Skeletal muscle tissue (tissue), 4 donors: ENCODE measurements around the gene ZNF23. TPM values are rescaled to one million over a fixed set of nuclear protein-coding genes. Genes with fewer than 3 reads are reported as not detected.

Experiments
- H3K27ac ChIP-seq: one replicate; pipeline ENCODE4 v1.7.0; 2013; ENCODE audit warnings: mild to moderate bottlenecking, low read depth, low read length, inconsistent platforms
- H3K27me3 ChIP-seq, 3 donors: one replicate each; pipeline ENCODE4 v1.7.0; 2013; ENCODE audit warnings: low read length in 3 of 3; ENCODE audit not compliant: control insufficient read depth in 3 of 3, insufficient read depth in 3 of 3
- H3K36me3 ChIP-seq, 3 donors: one replicate each; pipeline ENCODE4 v1.7.0; 2013; ENCODE audit warnings: low read length in 3 of 3; ENCODE audit not compliant: control insufficient read depth in 3 of 3, insufficient read depth in 3 of 3
- H3K4me1 ChIP-seq, 3 donors: one replicate each; pipeline ENCODE4 v1.7.0; 2013; ENCODE audit warnings: low read length in 3 of 3, mild to moderate bottlenecking in 3 of 3; ENCODE audit not compliant: control insufficient read depth in 3 of 3, insufficient read depth in 3 of 3
- H3K4me3 ChIP-seq, 3 donors: one replicate each; pipeline ENCODE4 v1.7.0; 2013; ENCODE audit warnings: low read length in 3 of 3
- H3K9ac ChIP-seq, 3 donors: one replicate each; pipeline ENCODE4 v1.7.0; 2013; ENCODE audit warnings: low read length in 3 of 3, mild to moderate bottlenecking in 3 of 3, moderate library complexity in 2 of 3, low read depth in 1 of 3
- H3K9me3 ChIP-seq, 3 donors: one replicate each; pipeline ENCODE4 v1.7.0; 2013; ENCODE audit warnings: low read length in 3 of 3; ENCODE audit not compliant: control insufficient read depth in 3 of 3
- total RNA-seq: library from RNA; depleted of rRNA; stranded (reverse); fragments of >200 nt; gene quantifications from one replicate; pipeline ENCODE4 v1.2.3, GENCODE V29; 2014
- donor health status: Osteomylitis.

ZNF23 gene
- total RNA-seq, 1 donor from 2014 or later = 5.7 TPM

GRCh38 chr16:71448274-71448866 lies 13.7 kb downstream of the ZNF23 start:
- no peaks in the 10 kb centered on the region for H3K4me1 ChIP-seq
- H3K4me3 ChIP-seq = peak overlapping the region; percentile 25 to 56 (median 34)
- H3K27ac ChIP-seq = no peak overlapping the region
- H3K27me3 ChIP-seq = no peaks in the 10 kb centered on the region
- peaks cover 49 to 60% (median 58%) of the 10 kb centered on the region in 3 donors for H3K9me3 ChIP-seq
- H3K9ac ChIP-seq = no peak overlapping the region
- peaks cover 54 to 59% (median 57%) of the 10 kb centered on the region in 3 donors for H3K36me3 ChIP-seq

GRCh38 chr16:71443714-71444113 lies 18.3 kb downstream of the ZNF23 start:
- Histone ChIP-seq H3K36me3 (peaks cover 11 to 13% (median 13%) of the 10 kb centered on the region in 3 donors), H3K4me1 (no peaks in the 10 kb centered on the region), H3K9me3 (peaks cover 18 to 45% (median 36%) of the 10 kb centered on the region in 3 donors), H3K4me3 (no peak overlapping the region), H3K27me3 (peaks cover 0 to 4% (median 0%) of the 10 kb centered on the region in 3 donors), H3K9ac (no peak overlapping the region), H3K27ac (no peak overlapping the region)

- Histone ChIP-seq H3K4me3 (no peak within 1 kb of the TSS), H3K9me3 (peaks cover 7 to 35% (median 24%) of the 10 kb centered on the region in 3 donors), H3K36me3 (peaks cover 0 to 2% (median under 1%) of the 10 kb centered on the region in 3 donors), H3K4me1 (no peaks in the 10 kb centered on the region), H3K9ac (no peak within 1 kb of the TSS), H3K27me3 (peaks cover 0 to 9% (median 0%) of the 10 kb centered on the region in 3 donors), H3K27ac (no peak within 1 kb of the TSS)
Observed at GRCh38 chr16:71442051-71442440, 20.0 kb downstream of the ZNF23 start, which contains the start of gene TLE7. Gene TLE7 (minus strand): TSS chr16:71442054. CDS start chr16:71433324, 8,730 bp downstream.

- H3K36me3 ChIP-seq = no peaks in the 10 kb centered on the region
- H3K9ac ChIP-seq = no peak overlapping the region
- H3K9me3 ChIP-seq = peaks cover 7 to 31% (median 20%) of the 10 kb centered on the region in 3 donors
- peaks cover 0 to 9% (median 0%) of the 10 kb centered on the region in 3 donors for H3K27me3 ChIP-seq
- H3K4me1 ChIP-seq = no peaks in the 10 kb centered on the region
- H3K4me3 ChIP-seq = no peak overlapping the region
- no peak overlapping the region for H3K27ac ChIP-seq
Observed at GRCh38 chr16:71441348-71442050, 20.5 kb downstream of the ZNF23 start.

GRCh38 chr16:71440669-71441347 lies 21.2 kb downstream of the ZNF23 start:
- H3K9ac ChIP-seq = no peak overlapping the region
- no peaks in the 10 kb centered on the region for H3K4me1 ChIP-seq
- H3K27me3 ChIP-seq = peaks cover 0 to 9% (median 0%) of the 10 kb centered on the region in 3 donors
- H3K36me3 ChIP-seq = no peaks in the 10 kb centered on the region
- no peak overlapping the region for H3K4me3 ChIP-seq
- no peak overlapping the region for H3K27ac ChIP-seq
- H3K9me3 ChIP-seq = peaks cover 3 to 26% (median 16%) of the 10 kb centered on the region in 3 donors

- peaks cover 0 to 9% (median 0%) of the 10 kb centered on the region in 3 donors for H3K27me3 ChIP-seq
- H3K27ac ChIP-seq = no peak overlapping the region
- H3K4me1 ChIP-seq = no peaks in the 10 kb centered on the region
- H3K9ac ChIP-seq = no peak overlapping the region
- peaks cover 2 to 17% (median 14%) of the 10 kb centered on the region in 3 donors for H3K9me3 ChIP-seq
- no peak overlapping the region for H3K4me3 ChIP-seq
- no peaks in the 10 kb centered on the region for H3K36me3 ChIP-seq
Observed at GRCh38 chr16:71439523-71439922, 22.5 kb downstream of the ZNF23 start.

GRCh38 chr16:71436473-71436872 lies 25.6 kb downstream of the ZNF23 start:
- no peaks in the 10 kb centered on the region for H3K36me3 ChIP-seq
- no peak overlapping the region for H3K9ac ChIP-seq
- H3K4me3 ChIP-seq = no peak overlapping the region
- H3K27ac ChIP-seq = no peak overlapping the region
- peaks cover 0 to 14% (median 0%) of the 10 kb centered on the region in 3 donors for H3K27me3 ChIP-seq
- no peaks in the 10 kb centered on the region for H3K4me1 ChIP-seq
- H3K9me3 ChIP-seq = peaks cover 0 to 2% (median 0%) of the 10 kb centered on the region in 3 donors

GRCh38 chr16:71432906-71433305 lies 29.1 kb downstream of the ZNF23 start:
- no peak overlapping the region for H3K9ac ChIP-seq
- no peaks in the 10 kb centered on the region for H3K4me1 ChIP-seq
- H3K4me3 ChIP-seq = no peak overlapping the region
- H3K36me3 ChIP-seq = no peaks in the 10 kb centered on the region
- no peak overlapping the region for H3K27ac ChIP-seq
- H3K27me3 ChIP-seq = peaks cover 0 to 10% (median 8%) of the 10 kb centered on the region in 3 donors
- peaks cover 0 to 7% (median 2%) of the 10 kb centered on the region in 3 donors for H3K9me3 ChIP-seq

GRCh38 chr16:71431991-71432390 lies 30.1 kb downstream of the ZNF23 start:
- Histone ChIP-seq H3K36me3 (no peaks in the 10 kb centered on the region), H3K4me1 (no peaks in the 10 kb centered on the region), H3K4me3 (no peak overlapping the region), H3K27me3 (peaks cover 4 to 12% (median 8%) of the 10 kb centered on the region in 3 donors), H3K9me3 (peaks cover 2 to 7% (median 3%) of the 10 kb centered on the region in 3 donors), H3K9ac (no peak overlapping the region), H3K27ac (no peak overlapping the region)
